BJ (cell line): ENCODE results near the gene PLA2G4D. TPM values are rescaled to one million over a fixed set of nuclear protein-coding genes. Genes with fewer than 3 reads are reported as not detected.
"Not testable (repeated sequence)": the region's sequence is repeated elsewhere in the genome, so short reads cannot be mapped to it uniquely, and the experiment has no call there.

Experiments
- CTCF ChIA-PET: fragments of 350-600 bp; formaldehyde crosslinking; extraction: SDS; loops from one replicate; lab custom pipeline; 2021; ENCODE audit warnings: antibody characterized with exemption, inconsistent platforms; lab: Yijun Ruan, JAX
- POLR2A ChIA-PET: fragments of 300-600 bp; sonication (Branson Sonifier 250); formaldehyde crosslinking; extraction: SDS; loops from one replicate; lab custom pipeline; 2021; ENCODE audit warnings: antibody characterized with exemption; lab: Charles Lee
- DNase-seq: peaks from one replicate; pipeline ENCODE4 v3.0.0-alpha.2; 2011; ENCODE audit warnings: low read depth
- H3K27me3 ChIP-seq: 2 replicates; pipeline ENCODE4 v1.6.0; 2011; ENCODE audit warnings: low read length; ENCODE audit not compliant: control insufficient read depth, insufficient read depth
- H3K36me3 ChIP-seq: 2 replicates; pipeline ENCODE4 v1.5.1; 2011; ENCODE audit warnings: low read length; ENCODE audit not compliant: control insufficient read depth, insufficient read depth
- H3K4me3 ChIP-seq: 2 replicates; pipeline ENCODE4 v1.5.1; 2011; ENCODE audit warnings: low read depth, mild to moderate bottlenecking, control low read depth, low read length
- CTCF ChIP-seq: IDR thresholded peaks from 2 replicates; pipeline ENCODE4 v1.5.1; 2011; ENCODE audit warnings: low read depth, mild to moderate bottlenecking, control low read depth, inconsistent platforms, low read length, moderate library complexity; ENCODE audit not compliant: insufficient read depth
- polyA plus RNA-seq: library from polyadenylated mRNA; depleted of rRNA; stranded (reverse); fragments of >200 nt; gene quantifications from 2 replicates; pipeline ENCODE4 v1.2.3, GENCODE V29; 2011

Gene PLA2G4D
- polyA plus RNA-seq, 1 experiment: not detected

- DNase-seq: no peak
- CTCF ChIA-PET: interaction anchor here (3.6 kb wide), 1 partner anchor 18 kb away, joined by 18 read pairs; no protein-coding TSS in a partner anchor
These were observed 7.5 kb upstream of the PLA2G4D start for GRCh38 chr15:42101861-42102260.

GRCh38 chr15:42100021-42100800 is 5.8 kb upstream of the PLA2G4D start:
- CTCF ChIA-PET: interaction anchor here (1.2 to 1.8 kb wide), 3 partner anchors 12 to 38 kb away, joined by 3 to 7 read pairs (median 4); no protein-coding TSS in a partner anchor
- H3K4me3 ChIP-seq: no peak overlapping the region
- no peaks in the 10 kb centered on the region for H3K36me3 ChIP-seq
- peaks cover 11% of the 10 kb centered on the region for H3K27me3 ChIP-seq
- POLR2A ChIA-PET: no interaction called here
- DNase-seq: no peak
- no peak for TF ChIP-seq CTCF

More at GRCh38 chr15:42101861-42102260, 7.5 kb upstream of the PLA2G4D start:
- no peak for TF ChIP-seq CTCF
- Histone ChIP-seq H3K27me3 (peaks cover 9% of the 10 kb centered on the region), H3K4me3 (no peak overlapping the region), H3K36me3 (no peaks in the 10 kb centered on the region)
- POLR2A ChIA-PET: no interaction called here

GRCh38 chr15:42097018-42097417 is 2.7 kb upstream of the PLA2G4D start:
- no peak overlapping the region for H3K4me3 ChIP-seq
- H3K36me3 ChIP-seq: no peaks in the 10 kb centered on the region
- POLR2A ChIA-PET: no interaction called here
- TF ChIP-seq CTCF: no peak
- CTCF ChIA-PET: interaction anchor here (0.9 to 5.4 kb wide), 4 partner anchors 13 to 46 kb away, joined by 3 to 33 read pairs (median 3); no protein-coding TSS in a partner anchor
- no peak for DNase-seq
- H3K27me3 ChIP-seq: peaks cover 12% of the 10 kb centered on the region

GRCh38 chr15:42093966-42094365 is 396 bp downstream of the PLA2G4D start:
- no peak overlapping the region for H3K4me3 ChIP-seq
- no peaks in the 10 kb centered on the region for H3K36me3 ChIP-seq
- no peak for DNase-seq
- CTCF ChIA-PET: interaction anchor here (5.4 kb wide), 1 partner anchor 10 kb away, joined by 33 read pairs; no protein-coding TSS in a partner anchor
- H3K27me3 ChIP-seq: peaks cover 15% of the 10 kb centered on the region
- TF ChIP-seq CTCF: no peak
- POLR2A ChIA-PET: no interaction called here

GRCh38 chr15:42092398-42093318 is 1.7 kb downstream of the PLA2G4D start:
- ChIA-PET POLR2A (no interaction called here), CTCF (interaction anchor here (0.9 to 5.4 kb wide), 3 partner anchors 9 to 45 kb away, joined by 4 to 33 read pairs (median 4); no protein-coding TSS in a partner anchor)
- Histone ChIP-seq H3K4me3 (no peak overlapping the region), H3K36me3 (no peaks in the 10 kb centered on the region), H3K27me3 (peaks cover 23% of the 10 kb centered on the region)
- no peak for DNase-seq
- no peak for TF ChIP-seq CTCF

- H3K4me3 ChIP-seq, H3K36me3 ChIP-seq, POLR2A ChIA-PET, DNase-seq: not testable (repeated sequence)
- CTCF ChIA-PET: interaction anchor here (0.9 to 5.4 kb wide), 5 partner anchors 8 to 103 kb away, joined by 3 to 33 read pairs (median 4); no protein-coding TSS in a partner anchor
- peaks cover 19% of the 10 kb centered on the region for H3K27me3 ChIP-seq
These were observed 2.5 kb downstream of the PLA2G4D start for GRCh38 chr15:42091753-42092397.
